ENCODE measurements around the gene COL1A2.

Gene COL1A2

DNA sequence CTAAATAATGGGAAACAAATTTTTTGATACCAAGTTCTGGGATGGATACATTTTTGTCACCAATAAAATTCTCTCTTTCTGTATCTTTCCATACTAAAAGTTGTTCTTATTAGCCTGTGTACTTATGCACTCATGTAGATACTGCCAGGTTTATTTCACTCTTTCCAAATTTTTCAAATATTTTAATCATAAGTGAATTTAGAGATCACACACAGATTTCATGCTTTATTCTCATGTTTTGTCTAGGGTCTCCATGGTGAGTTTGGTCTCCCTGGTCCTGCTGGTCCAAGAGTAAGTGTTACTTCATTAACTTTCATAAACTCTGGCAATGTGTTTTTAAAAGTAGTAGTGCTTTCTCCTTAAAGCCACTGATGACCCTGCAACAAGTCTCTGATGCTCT is 20.3 kb downstream of the COL1A2 start:
- TF ChIP-seq, protein P1, sequence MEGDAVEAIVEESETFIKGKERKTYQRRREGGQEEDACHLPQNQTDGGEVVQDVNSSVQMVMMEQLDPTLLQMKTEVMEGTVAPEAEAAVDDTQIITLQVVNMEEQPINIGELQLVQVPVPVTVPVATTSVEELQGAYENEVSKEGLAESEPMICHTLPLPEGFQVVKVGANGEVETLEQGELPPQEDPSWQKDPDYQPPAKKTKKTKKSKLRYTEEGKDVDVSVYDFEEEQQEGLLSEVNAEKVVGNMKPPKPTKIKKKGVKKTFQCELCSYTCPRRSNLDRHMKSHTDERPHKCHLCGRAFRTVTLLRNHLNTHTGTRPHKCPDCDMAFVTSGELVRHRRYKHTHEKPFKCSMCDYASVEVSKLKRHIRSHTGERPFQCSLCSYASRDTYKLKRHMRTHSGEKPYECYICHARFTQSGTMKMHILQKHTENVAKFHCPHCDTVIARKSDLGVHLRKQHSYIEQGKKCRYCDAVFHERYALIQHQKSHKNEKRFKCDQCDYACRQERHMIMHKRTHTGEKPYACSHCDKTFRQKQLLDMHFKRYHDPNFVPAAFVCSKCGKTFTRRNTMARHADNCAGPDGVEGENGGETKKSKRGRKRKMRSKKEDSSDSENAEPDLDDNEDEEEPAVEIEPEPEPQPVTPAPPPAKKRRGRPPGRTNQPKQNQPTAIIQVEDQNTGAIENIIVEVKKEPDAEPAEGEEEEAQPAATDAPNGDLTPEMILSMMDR (IDR thresholded peaks at IDR 0.05; ENCODE audit: borderline replicate concordance, insufficient read depth, low read depth, low read length) = no peak
- no peak overlapping the region for H3K4me3 ChIP-seq (ENCODE audit: low read depth, low read length)

DNA sequence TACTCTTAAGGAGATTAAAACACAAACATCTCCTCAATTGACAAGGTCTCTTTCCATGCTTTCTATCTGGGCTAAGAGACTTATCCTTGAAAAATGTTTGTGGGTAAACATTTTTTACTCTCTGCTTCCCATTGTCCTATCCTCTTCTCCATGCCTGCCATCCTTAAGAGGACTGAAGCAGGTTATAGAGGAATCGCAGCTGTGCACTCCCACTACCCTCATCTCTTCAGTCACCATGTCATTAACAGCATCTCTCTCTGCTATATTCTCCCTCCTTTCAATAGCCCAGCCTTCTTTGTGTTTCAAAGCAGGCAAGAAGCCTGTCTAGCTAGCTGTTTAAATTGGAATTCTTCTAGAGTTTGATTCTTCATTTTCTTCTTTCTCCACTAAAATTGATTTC is 22.6 kb downstream of the COL1A2 start:
- TF ChIP-seq, protein P1 (IDR thresholded peaks at IDR 0.05; ENCODE audit: borderline replicate concordance, insufficient read depth, low read depth, low read length) = no peak
- no peak overlapping the region for H3K4me3 ChIP-seq (ENCODE audit: low read depth, low read length)

DNA sequence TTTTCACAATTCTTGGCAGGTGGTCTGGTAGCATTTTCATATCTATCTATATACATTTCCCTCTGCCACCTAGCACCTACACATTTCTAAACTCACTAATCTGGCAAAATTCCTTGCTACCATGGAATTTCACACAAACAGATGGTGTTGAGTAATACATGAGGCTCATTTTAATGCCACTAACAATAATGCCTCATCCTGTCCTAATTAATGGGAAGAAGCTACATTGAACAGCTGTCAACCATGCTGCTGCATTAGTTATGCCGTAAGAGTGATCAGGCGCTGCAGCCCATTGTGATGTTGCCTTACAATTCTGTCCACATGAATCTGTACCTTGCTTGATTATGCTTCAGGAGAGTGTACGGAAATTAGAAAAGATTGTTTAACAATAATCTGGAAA is 23.2 kb downstream of the COL1A2 start:
- H3K4me3 ChIP-seq (ENCODE audit: low read depth, low read length) = no peak overlapping the region
- TF ChIP-seq, protein P1 (IDR thresholded peaks at IDR 0.05; ENCODE audit: borderline replicate concordance, insufficient read depth, low read depth, low read length) = no peak

DNA sequence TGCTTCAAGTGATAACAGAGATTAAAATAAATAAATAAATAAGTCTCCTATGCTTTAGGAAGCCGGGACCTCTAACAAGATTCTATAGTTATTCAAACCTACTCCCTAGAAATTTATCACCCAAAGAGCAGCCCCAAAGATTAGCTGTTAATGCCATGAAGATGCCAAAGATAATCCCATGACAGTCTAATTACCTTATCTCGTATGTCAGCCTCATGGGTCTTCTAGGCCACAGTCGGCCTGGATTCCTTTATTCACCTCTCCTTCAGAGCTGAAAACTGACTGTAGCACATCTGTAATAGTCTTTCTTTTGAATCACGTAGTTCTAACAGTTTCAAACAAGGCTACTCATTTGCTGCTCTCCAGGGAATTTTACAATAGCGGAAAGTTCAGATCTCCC is 24.2 kb downstream of the COL1A2 start:
- no peak overlapping the region for H3K4me3 ChIP-seq (ENCODE audit: low read depth, low read length)
- TF ChIP-seq, protein P1 (IDR thresholded peaks at IDR 0.05; ENCODE audit: borderline replicate concordance, insufficient read depth, low read depth, low read length) = no peak

DNA sequence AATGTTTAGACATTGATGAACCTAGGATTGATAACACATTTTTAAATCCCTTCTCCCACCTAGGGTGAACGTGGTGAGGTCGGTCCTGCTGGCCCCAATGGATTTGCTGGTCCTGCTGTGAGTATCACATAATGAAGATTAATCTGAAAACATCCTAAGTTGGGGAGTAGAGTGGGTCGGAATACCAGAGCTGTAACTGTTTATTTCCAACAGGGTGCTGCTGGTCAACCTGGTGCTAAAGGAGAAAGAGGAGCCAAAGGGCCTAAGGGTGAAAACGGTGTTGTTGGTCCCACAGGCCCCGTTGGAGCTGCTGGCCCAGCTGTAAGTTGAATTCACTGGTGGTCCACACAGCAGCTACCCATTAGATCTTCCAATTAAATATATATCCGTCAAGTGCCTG is 25.6 kb downstream of the COL1A2 start:
- no peak overlapping the region for H3K4me3 ChIP-seq (ENCODE audit: low read depth, low read length)
- TF ChIP-seq, protein P1 (IDR thresholded peaks at IDR 0.05; ENCODE audit: borderline replicate concordance, insufficient read depth, low read depth, low read length) = no peak

DNA sequence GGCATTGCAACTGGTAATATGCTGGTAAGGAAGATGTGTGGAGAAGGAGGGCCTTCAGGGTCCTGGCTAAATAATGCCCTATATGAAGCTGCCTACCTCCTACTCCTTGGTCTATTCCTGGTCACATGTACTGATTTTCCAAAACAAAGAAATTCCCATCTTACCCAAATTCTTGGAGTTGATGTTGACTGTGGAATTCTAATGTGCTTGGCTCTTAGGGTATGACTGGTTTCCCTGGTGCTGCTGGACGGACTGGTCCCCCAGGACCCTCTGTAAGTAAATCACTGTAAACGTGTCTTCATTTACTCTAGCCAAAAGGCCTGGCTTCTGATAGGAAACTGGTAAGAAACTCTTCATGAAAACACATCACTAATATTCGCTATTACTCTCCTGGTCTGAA is 27.0 kb downstream of the COL1A2 start:
- no peak overlapping the region for H3K4me3 ChIP-seq (ENCODE audit: low read depth, low read length)
- TF ChIP-seq, protein P1 (IDR thresholded peaks at IDR 0.05; ENCODE audit: borderline replicate concordance, insufficient read depth, low read depth, low read length) = no peak

DNA sequence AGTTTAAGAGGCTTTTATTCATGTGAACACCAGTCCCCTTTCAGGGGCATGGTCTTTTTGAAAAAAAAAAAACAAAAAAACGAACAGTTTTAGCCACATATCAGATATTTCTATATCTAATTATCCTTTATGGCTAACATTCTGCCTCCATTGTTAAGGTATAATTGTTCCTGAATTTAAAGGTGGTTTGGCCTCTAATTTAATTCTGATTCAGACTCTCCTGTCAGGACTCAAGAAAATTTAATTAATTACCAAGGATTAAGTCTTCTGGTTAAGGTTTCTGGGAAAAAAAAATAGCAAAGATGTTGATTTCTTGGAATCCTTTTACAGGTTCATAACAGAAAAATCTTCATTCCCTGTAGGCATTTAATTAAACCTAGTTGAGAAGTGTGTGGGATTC is 27.4 kb downstream of the COL1A2 start:
- TF ChIP-seq, protein P1 (IDR thresholded peaks at IDR 0.05; ENCODE audit: borderline replicate concordance, insufficient read depth, low read depth, low read length) = no peak
- no peak overlapping the region for H3K4me3 ChIP-seq (ENCODE audit: low read depth, low read length)

All from GM12875 (cell line).